Heart left ventricle (tissue), 16 donors: ENCODE results near the gene ATXN7L1. TPM values are rescaled to one million over a fixed set of nuclear protein-coding genes. Genes with fewer than 3 reads are reported as not detected.

Experiments
- ATAC-seq, 4 donors: fragments of 200-7000 bp; cut with Tn5 transposase; one replicate each; pipeline ENCODE4 v1.9.1; 2020 to 2022; ENCODE audit warnings: moderate library complexity in 4 of 4, mild to moderate bottlenecking in 3 of 4, moderate number of reproducible peaks in 1 of 4
- DNase-seq, 5 donors: peaks; one replicate each; pipeline ENCODE4 v3.0.0-alpha.2; 2020
- H3K27ac ChIP-seq, 12 donors: fragments of 200-600 bp; sonication (generic) in 4 of 12; one replicate each; pipeline versions ENCODE4 v1.5.0 to v1.8.0; 2016 to 2022; ENCODE audit warnings: mild to moderate bottlenecking in 2 of 12
- H3K27me3 ChIP-seq, 9 donors: fragments of 200-600 bp; sonication (generic) in 2 of 9; one replicate each; pipeline versions ENCODE4 v1.5.1 to v1.8.0; 2016 to 2022; ENCODE audit warnings: mild to moderate bottlenecking in 3 of 9
- H3K36me3 ChIP-seq, 9 donors: fragments of 200-600 bp; sonication (generic) in 2 of 9; one replicate each; pipeline versions ENCODE4 v1.5.0 to v1.8.0; 2018 to 2022; ENCODE audit warnings: mild to moderate bottlenecking in 2 of 9
- H3K4me1 ChIP-seq, 12 donors: fragments of 200-600 bp; sonication (generic) in 4 of 12; one replicate each; pipeline versions ENCODE4 v1.5.0 to v1.8.0; 2016 to 2022; ENCODE audit warnings: mild to moderate bottlenecking in 3 of 12
- H3K4me3 ChIP-seq, 12 donors: fragments of 200-600 bp; sonication (generic) in 4 of 12; one replicate each; pipeline versions ENCODE4 v1.5.0 to v1.8.0; 2017 to 2022; ENCODE audit warnings: mild to moderate bottlenecking in 9 of 12, moderate library complexity in 4 of 12
- H3K9me3 ChIP-seq, 12 donors: fragments of 200-600 bp; sonication (generic) in 4 of 12; one replicate each; pipeline versions ENCODE4 v1.5.0 to v1.8.0; 2016 to 2022; ENCODE audit warnings: mild to moderate bottlenecking in 1 of 12
- POLR2A ChIP-seq, 2 donors: fragments of 450-650 bp; IDR thresholded peaks; one replicate each; pipeline ENCODE4 v1.6.1; 2017; ENCODE audit warnings: antibody characterized with exemption in 2 of 2, mild to moderate bottlenecking in 2 of 2, moderate library complexity in 2 of 2
- WGBS, 4 donors: extraction: QIAGEN DNeasy Blood & Tissue Kit in 2 of 4; methylation state at CpG; one replicate each; pipeline versions ENCODE4 v1.1.5 to v1.1.7; 2013 to 2018; 5-methylcytosine and 5-hydroxymethylcytosine counted together
- intact Hi-C, 10 donors: fragments of 100-400 bp; cut with DNase I; formaldehyde crosslinking; loops; one replicate each; pipeline versions ENCODE4 v1.11.1 to v1.14.2; 2022
- polyA plus RNA-seq, 2 donors: library from polyadenylated mRNA; stranded (reverse); fragments of 200-250 nt; gene quantifications; one replicate each; pipeline ENCODE4 v1.2.3, GENCODE V29; 2013
- total RNA-seq, 9 donors: library from RNA; depleted of rRNA in 2 of 9; stranded (reverse); fragments of >200 nt in 2 of 9; fragmentation: NEBNext Ultra II Directional in 3 of 9; extraction: Animal tissue kit (Norgen Biotek cat#: 25700) in 3 of 9; gene quantifications; one replicate each; pipeline versions ENCODE4 v1.1.0 to v1.2.4, GENCODE V29; 2016 to 2023
- TF ChIP-seq, protein P1 (sequence below), 12 donors: fragments of 200-600 bp; sonication (generic) in 4 of 12; IDR thresholded peaks; one replicate each; pipeline versions ENCODE4 v1.5.0 to v1.8.0; 2018 to 2022; ENCODE audit warnings: antibody characterized with exemption in 12 of 12, mild to moderate bottlenecking in 5 of 12
- donor health status: ischemic (EF 13 %, LVEDD 7.1; RV severe dilation, severe dysfunction).
- donor health status: healthy with polysubstance abuse.
- donor health status: DM: no; HTN: yes; CAD: no.
- donor health status: DM: no; HTN: no; CAD: no.
- donor health status: ischemic (EF 25% LVEDD 6.9; RV normal size, moderate dysfunction).
- donor health status: ischemic (EF 25% LVEDD 5.7; RV mildly dilated, moderate dysfunction).
- donor health status: healthy.
- donor health status: DM: yes; HTN: yes; CAD: no.
- donor health status: ischemic (EF 35%, LVEDD 5.7; RV mildly dilated, moderate dysfunction).
- donor health status: nonischemic (EF 11% LVEDD 7.7; RV severe dilation, severe dysfunction).
- donor health status: DM: yes; HTN: yes; CAD: no.
- donor health status: PGD.
- donor health status: ischemic (EF 29% LVEDD 5.4; RV normal size, mild dysfunction).
- donor health status: nonischemic (EF 23%, LVEDD 6.1; RV moderate dilation, normal function).

ATXN7L1 gene
- total and polyA plus RNA-seq, 11 donors, result 2.0 to 10.6 (median 3.6) TPM

GRCh38 chr7:105677817-105678573 lies 198.4 kb downstream of the ATXN7L1 start:
- intact Hi-C loops, result no loop called here
- Histone ChIP-seq H3K4me1 (peaks cover 0 to 74% (median 33%) of the 10 kb centered on the region in 12 donors), H3K9me3 (no peaks in the 10 kb centered on the region), H3K27ac (peak overlapping the region in 7 of 12 donors; percentile 32 to 79 (median 41)), H3K36me3 (no peaks in the 10 kb centered on the region), H3K4me3 (peak overlapping the region in 8 of 12 donors; percentile 30 to 60 (median 41)), H3K27me3 (no peaks in the 10 kb centered on the region)
- ATAC-seq (peak in 2 of 4 donors; percentile 25 to 39), DNase-seq (peak in 3 of 5 donors; percentile 31 to 48 (median 38))
- WGBS, 4 donors, result 71 to 81% (median 76%) methylated on average over 11 of the region's 11 CpGs
- no peak for TF ChIP-seq POLR2A (IDR thresholded peaks at IDR 0.05)
- TF ChIP-seq, protein P1, sequence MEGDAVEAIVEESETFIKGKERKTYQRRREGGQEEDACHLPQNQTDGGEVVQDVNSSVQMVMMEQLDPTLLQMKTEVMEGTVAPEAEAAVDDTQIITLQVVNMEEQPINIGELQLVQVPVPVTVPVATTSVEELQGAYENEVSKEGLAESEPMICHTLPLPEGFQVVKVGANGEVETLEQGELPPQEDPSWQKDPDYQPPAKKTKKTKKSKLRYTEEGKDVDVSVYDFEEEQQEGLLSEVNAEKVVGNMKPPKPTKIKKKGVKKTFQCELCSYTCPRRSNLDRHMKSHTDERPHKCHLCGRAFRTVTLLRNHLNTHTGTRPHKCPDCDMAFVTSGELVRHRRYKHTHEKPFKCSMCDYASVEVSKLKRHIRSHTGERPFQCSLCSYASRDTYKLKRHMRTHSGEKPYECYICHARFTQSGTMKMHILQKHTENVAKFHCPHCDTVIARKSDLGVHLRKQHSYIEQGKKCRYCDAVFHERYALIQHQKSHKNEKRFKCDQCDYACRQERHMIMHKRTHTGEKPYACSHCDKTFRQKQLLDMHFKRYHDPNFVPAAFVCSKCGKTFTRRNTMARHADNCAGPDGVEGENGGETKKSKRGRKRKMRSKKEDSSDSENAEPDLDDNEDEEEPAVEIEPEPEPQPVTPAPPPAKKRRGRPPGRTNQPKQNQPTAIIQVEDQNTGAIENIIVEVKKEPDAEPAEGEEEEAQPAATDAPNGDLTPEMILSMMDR (IDR thresholded peaks at IDR 0.05), result no peak

GRCh38 chr7:105677410-105677730 lies 199.0 kb downstream of the ATXN7L1 start:
- Histone ChIP-seq H3K4me3 (peak overlapping the region in 1 of 12 donors; percentile 60), H3K36me3 (no peaks in the 10 kb centered on the region), H3K9me3 (no peaks in the 10 kb centered on the region), H3K27me3 (no peaks in the 10 kb centered on the region), H3K27ac (peak overlapping the region in 1 of 12 donors; percentile 79), H3K4me1 (peaks cover 0 to 68% (median 37%) of the 10 kb centered on the region in 12 donors)
- TF ChIP-seq POLR2A (IDR thresholded peaks at IDR 0.05), result no peak
- TF ChIP-seq, protein P1 (IDR thresholded peaks at IDR 0.05), result no peak
- intact Hi-C loops, result no loop called here
- 86 to 92% (median 90%) methylated on average over 4 of the region's 4 CpGs for WGBS, 4 donors
- ATAC-seq, result no peak
- no peak for DNase-seq

DNA sequence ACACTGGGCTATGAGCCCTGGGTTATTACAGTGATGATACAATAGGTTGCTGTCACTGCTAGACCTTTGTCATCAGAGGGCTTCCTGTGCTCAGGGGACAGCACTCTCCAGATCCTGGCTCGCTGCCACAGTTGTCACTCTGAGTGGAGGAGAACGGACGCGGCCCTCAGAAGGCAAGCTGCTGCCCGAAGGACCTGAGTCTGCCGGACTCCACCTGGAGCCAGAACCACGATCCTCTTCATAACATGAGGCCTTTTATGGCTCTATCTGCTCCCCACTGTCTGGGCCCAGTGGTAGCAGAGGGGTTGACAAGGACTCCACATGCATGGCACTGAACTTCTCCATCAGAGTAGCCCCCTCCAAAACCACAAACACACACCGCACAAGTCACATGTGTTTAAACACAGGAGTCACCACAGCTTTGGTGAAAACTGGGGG lies 200.4 kb downstream of the ATXN7L1 start:
- Histone ChIP-seq H3K4me1 (peaks cover 0 to 66% (median 37%) of the 10 kb centered on the region in 12 donors), H3K4me3 (no peak overlapping the region), H3K36me3 (no peaks in the 10 kb centered on the region), H3K9me3 (no peaks in the 10 kb centered on the region), H3K27me3 (no peaks in the 10 kb centered on the region), H3K27ac (peak overlapping the region in 1 of 12 donors; percentile 21)
- no peak for TF ChIP-seq POLR2A (IDR thresholded peaks at IDR 0.05)
- TF ChIP-seq, protein P1 (IDR thresholded peaks at IDR 0.05), result no peak
- ATAC-seq (peak in 3 of 4 donors; percentile 23 to 42 (median 38)), DNase-seq (peak; percentile 48 to 83 (median 71))
- intact Hi-C loops, result no loop called here
- 27 to 45% (median 37%) methylated on average over 7 to 8 of the region's 8 CpGs for WGBS, 4 donors

GRCh38 chr7:105674200-105674920 lies 202.0 kb downstream of the ATXN7L1 start:
- no peaks in the 10 kb centered on the region for H3K9me3 ChIP-seq
- TF ChIP-seq POLR2A (IDR thresholded peaks at IDR 0.05), result no peak
- TF ChIP-seq, protein P1 (IDR thresholded peaks at IDR 0.05), result no peak
- DNase-seq, result no peak
- no peaks in the 10 kb centered on the region for H3K36me3 ChIP-seq
- H3K4me1 ChIP-seq, result peaks cover 0 to 62% (median 32%) of the 10 kb centered on the region in 12 donors
- WGBS, 4 donors, result 65 to 93% (median 83%) methylated on average over 4 of the region's 4 CpGs
- no peaks in the 10 kb centered on the region for H3K27me3 ChIP-seq
- peak overlapping the region in 1 of 12 donors; percentile 47 for H3K27ac ChIP-seq
- intact Hi-C loops, result no loop called here
- no peak for ATAC-seq
- H3K4me3 ChIP-seq, result no peak overlapping the region
